ENCODE measurements around the gene SLC43A2. TPM values are rescaled to one million over a fixed set of nuclear protein-coding genes. Genes with fewer than 3 reads are reported as not detected.

Gene SLC43A2
- total RNA-seq, 2 donors from 2014 or later, result 21.1 to 21.9 TPM

GRCh38 chr17:1552932-1553331 is 75.7 kb downstream of the SLC43A2 start:
- H3K4me3 ChIP-seq, result no peak overlapping the region
- peaks cover 0 to 4% of the 10 kb centered on the region in 2 donors for H3K4me1 ChIP-seq (ENCODE audit: control insufficient read depth in 1 of 2, low read depth in 2 of 2)
- H3K9me3 ChIP-seq, result no peaks in the 10 kb centered on the region
- DNase-seq (ENCODE audit: low spot score) (no peak), ATAC-seq (ENCODE audit: insufficient number of reproducible peaks, low FRiP score, low read depth) (no peak)
- H3K27ac ChIP-seq, result no peak overlapping the region
- no peak for TF ChIP-seq CTCF (IDR thresholded peaks at IDR 0.05)
- H3K36me3 ChIP-seq, result peaks cover 26% of the 10 kb centered on the region
- H3K27me3 ChIP-seq (replicated peaks; ENCODE audit: insufficient read depth), result no peaks in the 10 kb centered on the region

GRCh38 chr17:1551741-1552140 is 76.9 kb downstream of the SLC43A2 start:
- H3K36me3 ChIP-seq, result peaks cover 26% of the 10 kb centered on the region

GRCh38 chr17:1548032-1548431 is 80.6 kb downstream of the SLC43A2 start:
- no peak overlapping the region for H3K4me3 ChIP-seq
- ATAC-seq (ENCODE audit: insufficient number of reproducible peaks, low FRiP score, low read depth) (no peak), DNase-seq (ENCODE audit: low spot score) (no peak)

More at GRCh38 chr17:1551741-1552140, 76.9 kb downstream of the SLC43A2 start:
- no peak for TF ChIP-seq CTCF (IDR thresholded peaks at IDR 0.05)
- Histone ChIP-seq H3K4me3 (no peak overlapping the region), H3K4me1 (ENCODE audit: control insufficient read depth in 1 of 2, low read depth in 2 of 2) (peaks cover 0 to 12% of the 10 kb centered on the region in 2 donors), H3K27ac (no peak overlapping the region), H3K9me3 (no peaks in the 10 kb centered on the region), H3K27me3 (replicated peaks; ENCODE audit: insufficient read depth) (no peaks in the 10 kb centered on the region)
- ATAC-seq (ENCODE audit: insufficient number of reproducible peaks, low FRiP score, low read depth) (no peak), DNase-seq (ENCODE audit: low spot score) (no peak)

GRCh38 chr17:1546292-1546922 is 82.2 kb downstream of the SLC43A2 start:
- no peak for TF ChIP-seq CTCF (IDR thresholded peaks at IDR 0.05)
- Histone ChIP-seq H3K9me3 (no peaks in the 10 kb centered on the region), H3K36me3 (peaks cover 24% of the 10 kb centered on the region), H3K4me1 (ENCODE audit: control insufficient read depth in 1 of 2, low read depth in 2 of 2) (peaks cover 0 to 8% of the 10 kb centered on the region in 2 donors), H3K27me3 (replicated peaks; ENCODE audit: insufficient read depth) (no peaks in the 10 kb centered on the region), H3K27ac (peak overlapping the region; percentile 17 to 58), H3K4me3 (no peak overlapping the region)
- DNase-seq (ENCODE audit: low spot score), result no peak
- peak; percentile 60 for ATAC-seq (ENCODE audit: insufficient number of reproducible peaks, low FRiP score, low read depth)

More at GRCh38 chr17:1548032-1548431, 80.6 kb downstream of the SLC43A2 start:
- Histone ChIP-seq H3K4me1 (ENCODE audit: control insufficient read depth in 1 of 2, low read depth in 2 of 2) (peaks cover 0 to 8% of the 10 kb centered on the region in 2 donors), H3K27ac (no peak overlapping the region), H3K36me3 (peaks cover 29% of the 10 kb centered on the region), H3K27me3 (replicated peaks; ENCODE audit: insufficient read depth) (no peaks in the 10 kb centered on the region), H3K9me3 (no peaks in the 10 kb centered on the region)
- TF ChIP-seq CTCF (IDR thresholded peaks at IDR 0.05), result no peak

- H3K36me3 ChIP-seq, result peaks cover 24% of the 10 kb centered on the region
- no peak overlapping the region for H3K27ac ChIP-seq
- H3K27me3 ChIP-seq (replicated peaks; ENCODE audit: insufficient read depth), result no peaks in the 10 kb centered on the region
Measured at GRCh38 chr17:1545618-1546017, 83.0 kb downstream of the SLC43A2 start.

More at GRCh38 chr17:1545618-1546017, 83.0 kb downstream of the SLC43A2 start:
- no peak for DNase-seq (ENCODE audit: low spot score)
- Histone ChIP-seq H3K4me3 (no peak overlapping the region), H3K4me1 (ENCODE audit: control insufficient read depth in 1 of 2, low read depth in 2 of 2) (peaks cover 0 to 8% of the 10 kb centered on the region in 2 donors), H3K9me3 (no peaks in the 10 kb centered on the region)
- no peak for ATAC-seq (ENCODE audit: insufficient number of reproducible peaks, low FRiP score, low read depth)
- TF ChIP-seq CTCF (IDR thresholded peaks at IDR 0.05), result no peak
